ENCODE measurements around the gene ZMIZ1.

Gene ZMIZ1

DNA sequence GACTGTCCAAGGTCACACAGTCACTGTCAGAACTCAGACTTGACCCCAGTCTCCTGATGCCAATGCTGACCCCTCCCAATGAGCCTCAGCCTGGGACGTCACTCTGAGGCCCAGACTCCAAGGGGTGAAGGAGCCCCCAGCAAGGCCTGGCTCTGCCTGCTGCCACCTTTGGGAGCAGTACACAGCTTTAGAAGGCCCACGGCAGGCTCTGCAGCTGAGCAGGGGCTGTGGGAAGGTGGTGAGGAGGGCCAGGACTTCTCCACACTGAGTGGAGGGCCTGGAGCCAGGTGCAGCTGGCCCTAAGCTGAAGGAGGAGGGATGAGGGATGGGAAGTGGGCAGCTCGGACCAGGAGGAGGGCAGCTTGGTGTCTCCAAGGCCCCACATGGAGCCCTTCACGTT is 23.9 kb upstream of the ZMIZ1 start:
- Histone ChIP-seq H3K4me1 (ENCODE audit: low read depth, poor library complexity, severe bottlenecking) (no peaks in the 10 kb centered on the region), H3K27me3 (ENCODE audit: insufficient read depth, low read depth) (no peaks in the 10 kb centered on the region), H3K27ac (no peak overlapping the region), H4K20me1 (ENCODE audit: insufficient read depth) (no peaks in the 10 kb centered on the region), H3K4me3 (IDR thresholded peaks at IDR 0.05; ENCODE audit: insufficient read depth, low read depth, low read length) (no peak overlapping the region), H3K9ac (no peak overlapping the region), H3K36me3 (ENCODE audit: insufficient read depth) (no peaks in the 10 kb centered on the region), H3K4me2 (no peak overlapping the region), H3K79me2 (ENCODE audit: insufficient read depth, low read depth) (no peaks in the 10 kb centered on the region), H2AFZ (ENCODE audit: low read depth) (no peak overlapping the region)
- no peak for TF ChIP-seq CTCF (conservative IDR thresholded peaks at IDR 0.05; ENCODE audit: low read depth, low read length)

DNA sequence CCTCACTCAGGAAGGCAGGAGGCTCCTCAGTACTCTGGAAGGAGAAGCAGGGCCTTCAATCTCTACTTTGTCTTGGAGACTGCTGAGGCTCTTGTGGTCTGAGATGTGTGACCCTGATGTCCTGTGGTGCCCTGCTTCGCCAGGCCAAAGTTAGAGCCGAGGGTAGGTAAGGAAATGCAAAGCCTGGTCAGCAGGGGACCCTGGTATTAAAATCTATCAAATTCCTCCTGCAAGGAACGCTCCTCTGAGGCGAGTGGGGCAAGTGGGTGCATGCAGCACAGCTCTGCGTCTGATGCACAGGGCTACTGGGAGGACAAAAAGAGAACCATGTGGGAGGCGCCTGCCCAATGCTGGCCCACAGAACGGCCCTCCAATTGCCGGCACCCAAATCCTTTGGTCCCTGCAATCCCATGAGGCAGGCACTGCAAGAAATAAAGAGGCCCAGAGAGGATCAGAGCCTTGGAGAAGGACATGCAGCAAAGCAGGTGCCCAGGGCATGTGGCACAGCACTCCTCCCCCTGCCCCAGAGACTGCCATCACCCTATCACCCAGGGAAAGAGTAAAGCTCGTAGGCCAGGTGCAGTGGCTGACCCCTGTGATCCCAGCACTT is 23.1 kb upstream of the ZMIZ1 start:
- H3K27me3 ChIP-seq (ENCODE audit: insufficient read depth, low read depth) = no peaks in the 10 kb centered on the region
- H4K20me1 ChIP-seq (ENCODE audit: insufficient read depth) = no peaks in the 10 kb centered on the region
- H3K79me2 ChIP-seq (ENCODE audit: insufficient read depth, low read depth) = no peaks in the 10 kb centered on the region
- H2AFZ ChIP-seq (ENCODE audit: low read depth) = no peak overlapping the region
- no peak overlapping the region for H3K4me2 ChIP-seq
- H3K4me3 ChIP-seq (IDR thresholded peaks at IDR 0.05; ENCODE audit: insufficient read depth, low read depth, low read length) = no peak overlapping the region
- H3K9ac ChIP-seq = no peak overlapping the region
- TF ChIP-seq CTCF (conservative IDR thresholded peaks at IDR 0.05; ENCODE audit: low read depth, low read length) = no peak
- no peak overlapping the region for H3K27ac ChIP-seq
- no peaks in the 10 kb centered on the region for H3K36me3 ChIP-seq (ENCODE audit: insufficient read depth)
- H3K4me1 ChIP-seq (ENCODE audit: low read depth, poor library complexity, severe bottlenecking) = no peaks in the 10 kb centered on the region

DNA sequence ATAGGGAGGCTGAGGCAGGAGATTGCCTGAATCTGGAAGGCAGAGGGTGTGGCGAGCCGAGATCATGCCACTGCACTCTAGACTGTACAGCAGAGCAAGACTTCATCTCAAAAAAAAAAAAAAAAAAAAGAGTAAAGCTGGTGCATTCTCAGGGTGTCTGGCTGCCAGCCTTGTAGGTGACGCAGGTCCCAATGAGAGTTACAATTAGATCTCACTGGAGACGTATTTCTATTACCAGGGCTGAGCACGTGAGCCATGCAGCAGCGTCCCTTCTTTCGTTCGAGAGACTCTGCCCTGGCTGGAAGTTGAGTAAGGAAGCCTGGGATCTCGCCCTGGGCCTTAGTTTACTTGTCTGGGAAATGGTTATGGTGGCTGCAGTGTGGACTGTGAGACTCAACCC is 22.4 kb upstream of the ZMIZ1 start:
- H3K27me3 ChIP-seq (ENCODE audit: insufficient read depth, low read depth) = no peaks in the 10 kb centered on the region
- H3K9ac ChIP-seq = no peak overlapping the region
- H3K4me3 ChIP-seq (IDR thresholded peaks at IDR 0.05; ENCODE audit: insufficient read depth, low read depth, low read length) = no peak overlapping the region
- no peaks in the 10 kb centered on the region for H4K20me1 ChIP-seq (ENCODE audit: insufficient read depth)
- no peak for TF ChIP-seq CTCF (conservative IDR thresholded peaks at IDR 0.05; ENCODE audit: low read depth, low read length)
- no peak overlapping the region for H3K4me2 ChIP-seq
- no peaks in the 10 kb centered on the region for H3K4me1 ChIP-seq (ENCODE audit: low read depth, poor library complexity, severe bottlenecking)
- no peak overlapping the region for H2AFZ ChIP-seq (ENCODE audit: low read depth)
- no peaks in the 10 kb centered on the region for H3K36me3 ChIP-seq (ENCODE audit: insufficient read depth)
- H3K79me2 ChIP-seq (ENCODE audit: insufficient read depth, low read depth) = no peaks in the 10 kb centered on the region
- H3K27ac ChIP-seq = no peak overlapping the region

DNA sequence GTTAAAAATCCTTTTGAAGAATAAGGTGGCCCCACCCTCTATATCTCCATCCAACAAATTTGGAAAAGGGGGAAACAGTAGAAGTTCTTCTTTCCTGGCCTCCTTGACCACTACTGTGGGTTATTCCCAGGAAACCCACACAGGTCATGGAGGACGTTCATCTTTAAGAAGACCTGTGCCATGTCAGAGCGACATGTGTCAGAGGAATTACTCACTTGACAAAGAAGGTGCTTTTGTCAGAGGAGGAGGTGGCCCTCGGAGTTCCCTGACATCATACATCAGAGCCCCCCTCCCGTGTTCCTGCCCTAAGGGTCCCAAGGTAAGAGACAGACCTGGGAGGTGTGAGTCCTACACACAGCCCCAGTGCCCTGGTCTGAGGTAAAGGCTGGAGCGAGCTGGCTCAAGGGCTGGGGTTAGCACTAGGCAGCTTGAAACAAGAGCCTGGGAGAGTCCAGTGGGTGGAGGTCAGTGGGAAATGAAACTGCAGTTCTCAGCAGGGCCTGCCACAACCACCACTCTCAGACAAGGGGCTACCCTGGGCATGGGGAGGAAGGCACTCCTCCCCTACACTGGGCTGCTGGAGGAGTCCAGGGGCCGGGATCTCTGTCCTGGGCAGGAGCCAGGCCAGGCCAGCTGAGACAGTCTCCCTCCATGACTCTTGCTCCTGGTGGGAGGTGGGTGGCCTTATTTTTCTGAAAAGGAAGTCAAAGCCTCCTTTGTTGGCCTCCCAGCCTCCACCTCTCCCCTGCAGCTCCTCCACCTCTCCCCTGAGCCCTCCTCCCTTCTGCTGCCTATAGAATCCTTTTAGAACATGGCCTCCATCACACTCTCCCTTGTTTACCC is 21.8 kb upstream of the ZMIZ1 start:
- H4K20me1 ChIP-seq (ENCODE audit: insufficient read depth) = no peaks in the 10 kb centered on the region
- no peak overlapping the region for H2AFZ ChIP-seq (ENCODE audit: low read depth)
- no peak overlapping the region for H3K4me3 ChIP-seq (IDR thresholded peaks at IDR 0.05; ENCODE audit: insufficient read depth, low read depth, low read length)
- H3K36me3 ChIP-seq (ENCODE audit: insufficient read depth) = no peaks in the 10 kb centered on the region
- H3K4me2 ChIP-seq = no peak overlapping the region
- TF ChIP-seq CTCF (conservative IDR thresholded peaks at IDR 0.05; ENCODE audit: low read depth, low read length) = no peak
- H3K79me2 ChIP-seq (ENCODE audit: insufficient read depth, low read depth) = no peaks in the 10 kb centered on the region
- H3K4me1 ChIP-seq (ENCODE audit: low read depth, poor library complexity, severe bottlenecking) = no peaks in the 10 kb centered on the region
- H3K27ac ChIP-seq = no peak overlapping the region
- H3K27me3 ChIP-seq (ENCODE audit: insufficient read depth, low read depth) = no peaks in the 10 kb centered on the region
- H3K9ac ChIP-seq = no peak overlapping the region

All from KMS-11 (cell line).